22Rv1 (cell line): Measurements from ENCODE around the gene AK9.

Experiments used
- H3K27ac ChIP-seq: fragments of 450-650 bp; 2 replicates; pipeline ENCODE4 v1.5.1; 2017
- CTCF ChIP-seq: fragments of 450-650 bp; IDR thresholded peaks from 2 replicates; pipeline ENCODE4 v1.5.1; 2017; ENCODE audit warnings: mild to moderate bottlenecking
- ZFX ChIP-seq: fragments of 450-650 bp; IDR thresholded peaks from 2 replicates; pipeline ENCODE4 v1.6.1; 2017; ENCODE audit warnings: antibody characterized with exemption, borderline replicate concordance

The AK9 gene

GRCh38 chr6:109626311-109626710, 64.7 kb downstream of the AK9 start:
- H3K27ac ChIP-seq, result no peak overlapping the region
- TF ChIP-seq ZFX (no peak), CTCF (no peak)

GRCh38 chr6:109625199-109625598, 65.8 kb downstream of the AK9 start:
- no peak overlapping the region for H3K27ac ChIP-seq
- no peak for TF ChIP-seq ZFX
- TF ChIP-seq CTCF, result no peak

GRCh38 chr6:109623288-109623687, 67.7 kb downstream of the AK9 start:
- TF ChIP-seq ZFX (no peak), CTCF (no peak)
- H3K27ac ChIP-seq, result no peak overlapping the region

GRCh38 chr6:109612268-109612667, 78.7 kb downstream of the AK9 start:
- H3K27ac ChIP-seq, result no peak overlapping the region
- TF ChIP-seq ZFX (no peak), CTCF (no peak)

- TF ChIP-seq CTCF, result no peak
- no peak overlapping the region for H3K27ac ChIP-seq
These were observed 79.5 kb downstream of the AK9 start for GRCh38 chr6:109611502-109611901.

GRCh38 chr6:109610590-109610989, 80.4 kb downstream of the AK9 start:
- H3K27ac ChIP-seq, result no peak overlapping the region
- TF ChIP-seq CTCF, result no peak

GRCh38 chr6:109609737-109610136, 81.3 kb downstream of the AK9 start:
- no peak for TF ChIP-seq CTCF
- H3K27ac ChIP-seq, result no peak overlapping the region
